H1 (cell line): ENCODE results near the gene EXTL1.

ENCODE experiments used
- BRCA1 ChIP-seq: IDR thresholded peaks from 2 replicates; pipeline ENCODE4 v1.6.1; 2012; ENCODE audit warnings: low read depth, low read length, improper control_type of control experiment
- CEBPB ChIP-seq: IDR thresholded peaks from 2 replicates; pipeline ENCODE4 v1.6.1; 2012; ENCODE audit warnings: low read depth, low read length
- POLR2A ChIP-seq, 2 experiments: IDR thresholded peaks; 1 replicate in 1 of 2; 2 replicates in 1 of 2; pipeline ENCODE4 v1.6.1; 2011; ENCODE audit warnings: low read depth in 2 of 2, low read length in 2 of 2, mild to moderate bottlenecking in 2 of 2; ENCODE audit errors: control extremely low read depth in 1 of 2
- POLR2AphosphoS5 ChIP-seq: IDR thresholded peaks from 2 replicates; pipeline ENCODE4 v1.6.1; 2011; ENCODE audit warnings: low read depth, low read length
- SP1 ChIP-seq: IDR thresholded peaks from 2 replicates; pipeline ENCODE4 v1.6.1; 2011; ENCODE audit warnings: low read depth, low read length
- TAF7 ChIP-seq: optimal IDR thresholded peaks from 2 replicates; pipeline ENCODE3; 2011; ENCODE audit warnings: low read depth, mild to moderate bottlenecking, inconsistent platforms, low read length, moderate library complexity, borderline replicate concordance
- TF ChIP-seq, protein P1 (sequence below), 3 experiments: IDR thresholded peaks; 1 replicate in 2 of 3; 2 replicates in 1 of 3; pipeline versions ENCODE4 v1.5.1 to v1.6.1; 2011; ENCODE audit warnings: low read length in 3 of 3, mild to moderate bottlenecking in 3 of 3, inconsistent platforms in 2 of 3, low read depth in 1 of 3, moderate library complexity in 1 of 3; ENCODE audit not compliant: insufficient read depth in 1 of 3; ENCODE audit errors: control extremely low read depth in 1 of 3
- TF ChIP-seq, protein P2 (sequence below): IDR thresholded peaks from 2 replicates; pipeline ENCODE4 v1.6.1; 2012; ENCODE audit warnings: inconsistent platforms

DNA sequence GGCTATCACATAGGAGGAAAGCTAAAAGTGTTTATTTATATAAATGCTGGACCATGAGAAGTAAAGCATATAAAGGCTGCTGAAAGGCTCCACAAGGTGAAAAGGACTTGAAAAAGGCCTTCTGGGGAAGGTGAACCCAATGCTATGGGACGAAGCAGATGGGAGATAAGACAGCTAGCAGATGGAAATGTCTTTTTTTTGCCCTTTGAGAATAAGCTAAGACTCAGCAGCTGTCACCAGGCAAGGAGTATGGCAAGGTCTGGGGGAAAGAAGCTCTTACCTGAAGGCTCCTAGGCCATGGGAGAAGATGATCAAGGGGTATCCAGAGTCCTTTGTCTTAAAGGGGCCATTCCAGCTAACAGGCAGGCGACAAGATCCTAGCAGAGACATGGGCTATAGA is 33.6 kb upstream of the EXTL1 start:
- TF ChIP-seq, protein P1, sequence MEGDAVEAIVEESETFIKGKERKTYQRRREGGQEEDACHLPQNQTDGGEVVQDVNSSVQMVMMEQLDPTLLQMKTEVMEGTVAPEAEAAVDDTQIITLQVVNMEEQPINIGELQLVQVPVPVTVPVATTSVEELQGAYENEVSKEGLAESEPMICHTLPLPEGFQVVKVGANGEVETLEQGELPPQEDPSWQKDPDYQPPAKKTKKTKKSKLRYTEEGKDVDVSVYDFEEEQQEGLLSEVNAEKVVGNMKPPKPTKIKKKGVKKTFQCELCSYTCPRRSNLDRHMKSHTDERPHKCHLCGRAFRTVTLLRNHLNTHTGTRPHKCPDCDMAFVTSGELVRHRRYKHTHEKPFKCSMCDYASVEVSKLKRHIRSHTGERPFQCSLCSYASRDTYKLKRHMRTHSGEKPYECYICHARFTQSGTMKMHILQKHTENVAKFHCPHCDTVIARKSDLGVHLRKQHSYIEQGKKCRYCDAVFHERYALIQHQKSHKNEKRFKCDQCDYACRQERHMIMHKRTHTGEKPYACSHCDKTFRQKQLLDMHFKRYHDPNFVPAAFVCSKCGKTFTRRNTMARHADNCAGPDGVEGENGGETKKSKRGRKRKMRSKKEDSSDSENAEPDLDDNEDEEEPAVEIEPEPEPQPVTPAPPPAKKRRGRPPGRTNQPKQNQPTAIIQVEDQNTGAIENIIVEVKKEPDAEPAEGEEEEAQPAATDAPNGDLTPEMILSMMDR (IDR thresholded peaks at IDR 0.05; ENCODE audit: control extremely low read depth in 1 of 3, insufficient read depth in 1 of 3, low read depth in 1 of 3, low read length in 3 of 3) = no peak
- TF ChIP-seq POLR2AphosphoS5 (no peak), CEBPB (no peak), SP1 (no peak), TAF7 (no peak), POLR2A (IDR thresholded peaks at IDR 0.05; ENCODE audit: control extremely low read depth in 1 of 2, low read depth in 2 of 2, low read length in 2 of 2) (no peak), BRCA1 (no peak)
- TF ChIP-seq, protein P2, sequence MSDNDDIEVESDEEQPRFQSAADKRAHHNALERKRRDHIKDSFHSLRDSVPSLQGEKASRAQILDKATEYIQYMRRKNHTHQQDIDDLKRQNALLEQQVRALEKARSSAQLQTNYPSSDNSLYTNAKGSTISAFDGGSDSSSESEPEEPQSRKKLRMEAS = no peak
